Fibroblast of mammary gland (primary cell): ENCODE measurements around the gene CCDC12.

Experiments
- DNase-seq: peaks from one replicate; pipeline ENCODE4 v3.0.0-alpha.2; 2010; ENCODE audit warnings: low read depth
- H3K4me3 ChIP-seq: 2 replicates; pipeline ENCODE4 v1.5.1; 2011; ENCODE audit warnings: low read depth, mild to moderate bottlenecking, low read length, moderate library complexity; ENCODE audit not compliant: control insufficient read depth
- CTCF ChIP-seq: conservative IDR thresholded peaks from 2 replicates; pipeline ENCODE4 v1.5.1; 2011; ENCODE audit warnings: low read depth, low read length, inconsistent platforms; ENCODE audit not compliant: control insufficient read depth, insufficient read depth

The CCDC12 gene

GRCh38 chr3:46887980-46888494, 88.5 kb downstream of the CCDC12 start:
- no peak for DNase-seq
- H3K4me3 ChIP-seq = no peak overlapping the region
- no peak for TF ChIP-seq CTCF

- DNase-seq = no peak
- no peak for TF ChIP-seq CTCF
- H3K4me3 ChIP-seq = no peak overlapping the region
Measured at GRCh38 chr3:46885612-46886011, 90.9 kb downstream of the CCDC12 start.

DNA sequence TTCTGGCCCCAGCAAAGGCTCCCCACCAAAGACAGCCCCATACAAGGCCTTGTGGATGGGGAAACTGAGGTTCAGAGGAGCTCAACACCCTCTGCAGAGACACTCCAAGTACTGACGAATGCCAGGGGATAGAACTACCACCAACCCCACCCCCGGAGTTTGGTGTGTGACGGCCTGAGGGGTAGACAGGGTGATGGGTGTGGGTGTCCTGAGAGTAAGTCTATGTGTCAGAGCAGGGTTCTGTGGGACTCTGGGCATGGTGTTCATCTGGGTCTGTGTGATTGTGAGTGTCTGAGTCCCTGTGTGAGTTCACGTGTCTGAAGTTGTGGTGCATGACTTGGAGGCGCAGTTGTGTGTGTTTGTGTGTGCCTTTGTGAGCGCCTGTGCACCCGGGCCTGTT, 91.6 kb downstream of the CCDC12 start:
- no peak overlapping the region for H3K4me3 ChIP-seq
- no peak for DNase-seq
- no peak for TF ChIP-seq CTCF

DNA sequence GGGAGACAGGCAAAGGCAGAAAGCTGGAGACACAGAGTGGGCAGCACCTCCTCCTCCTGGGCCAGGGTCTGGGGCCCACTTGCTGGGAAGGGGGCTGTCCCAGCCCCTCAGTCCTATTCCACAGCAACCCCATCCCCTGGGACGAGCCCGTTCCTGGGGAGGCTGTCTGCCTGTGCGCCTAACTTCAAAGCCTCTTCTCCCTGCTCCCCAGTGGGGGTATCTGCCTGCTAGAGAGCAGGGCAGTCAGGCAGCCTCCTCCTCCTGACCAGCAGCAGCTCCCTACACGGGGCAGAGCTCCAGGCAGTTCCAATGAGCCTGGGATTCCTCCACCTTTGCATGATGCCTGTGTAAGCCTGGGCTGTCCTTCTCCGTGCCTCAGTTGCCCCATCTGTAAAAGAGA, 92.1 kb downstream of the CCDC12 start:
- TF ChIP-seq CTCF = no peak
- DNase-seq = no peak
- H3K4me3 ChIP-seq = no peak overlapping the region

DNA sequence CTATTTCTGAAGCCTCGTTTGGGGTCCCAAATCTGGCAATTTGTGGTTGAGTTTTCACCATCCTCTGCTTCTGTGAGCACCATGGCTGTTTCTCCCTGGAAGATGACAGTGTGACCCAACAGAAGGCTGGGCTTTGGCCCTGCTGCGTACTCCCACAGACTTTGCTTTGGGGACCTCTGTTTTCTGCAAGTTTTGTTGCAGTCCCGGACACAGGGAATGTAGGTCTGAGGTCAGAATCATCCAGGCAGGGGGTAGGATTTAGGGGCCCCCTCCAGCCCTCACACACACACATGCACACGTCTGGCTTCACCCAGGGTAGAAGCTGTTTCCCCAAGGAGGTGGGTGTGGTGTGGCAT, 92.7 kb downstream of the CCDC12 start:
- H3K4me3 ChIP-seq = no peak overlapping the region
- no peak for TF ChIP-seq CTCF
- DNase-seq = no peak

GRCh38 chr3:46883054-46883829, 93.3 kb downstream of the CCDC12 start:
- peak; percentile 16 for DNase-seq
- no peak for TF ChIP-seq CTCF
- H3K4me3 ChIP-seq = no peak overlapping the region
